H9 (cell line): Measurements from ENCODE around the gene IRS2. TPM values are rescaled to one million over a fixed set of nuclear protein-coding genes. Genes with fewer than 3 reads are reported as not detected.

Experiments used
- DNase-seq: peaks from one replicate; pipeline ENCODE4 v3.0.0-alpha.2; 2017
- H2AFZ ChIP-seq: one replicate; pipeline ENCODE4 v1.6.1; 2013; ENCODE audit warnings: mild to moderate bottlenecking, low read length, control low read depth, moderate library complexity
- H2AK5ac ChIP-seq: 2 replicates; pipeline ENCODE4 v1.6.1; 2013; ENCODE audit warnings: low read length, control low read depth, mixed read lengths; ENCODE audit not compliant: insufficient read length
- H2BK120ac ChIP-seq: one replicate; pipeline ENCODE4 v1.6.1; 2013; ENCODE audit warnings: low read depth, mild to moderate bottlenecking, low read length, control low read depth, inconsistent platforms; ENCODE audit not compliant: poor library complexity, severe bottlenecking
- H2BK12ac ChIP-seq: 2 replicates; pipeline ENCODE4 v1.6.1; 2013; ENCODE audit warnings: low read length, control low read depth, mixed read lengths, low read depth; ENCODE audit not compliant: insufficient read length
- H2BK15ac ChIP-seq: 2 replicates; pipeline ENCODE4 v1.6.1; 2013; ENCODE audit warnings: low read depth, low read length, control low read depth
- H2BK20ac ChIP-seq: one replicate; pipeline ENCODE4 v1.6.1; 2013; ENCODE audit warnings: low read depth, mild to moderate bottlenecking, low read length, control low read depth, inconsistent platforms; ENCODE audit not compliant: poor library complexity, severe bottlenecking
- H2BK5ac ChIP-seq: 2 replicates; pipeline ENCODE4 v1.6.1; 2013; ENCODE audit warnings: low read length, control low read depth, mixed read lengths; ENCODE audit not compliant: insufficient read length
- H3K14ac ChIP-seq: 2 replicates; pipeline ENCODE4 v1.6.1; 2013; ENCODE audit warnings: low read length, control low read depth; ENCODE audit not compliant: insufficient read depth
- H3K18ac ChIP-seq: 2 replicates; pipeline ENCODE4 v1.6.1; 2013; ENCODE audit warnings: low read depth, mild to moderate bottlenecking, mixed read lengths, low read length, control low read depth; ENCODE audit not compliant: insufficient read length
- H3K23ac ChIP-seq: 2 replicates; pipeline ENCODE4 v1.6.1; 2013; ENCODE audit warnings: low read length, control low read depth, mixed read lengths, low read depth; ENCODE audit not compliant: insufficient read length
- H3K23me2 ChIP-seq: 2 replicates; pipeline ENCODE4 v1.6.1; 2013; ENCODE audit warnings: low read depth, mild to moderate bottlenecking, mixed read lengths, low read length, control low read depth; ENCODE audit not compliant: insufficient read length, poor library complexity, severe bottlenecking
- H3K27ac ChIP-seq: 2 replicates; pipeline ENCODE4 v1.5.1; 2013; ENCODE audit warnings: low read length, control low read depth, mixed read lengths, low read depth; ENCODE audit not compliant: insufficient read length
- H3K27me3 ChIP-seq: 2 replicates; pipeline ENCODE4 v1.6.1; 2013; ENCODE audit warnings: low read length, control low read depth, inconsistent platforms; ENCODE audit not compliant: insufficient read depth
- H3K4ac ChIP-seq: 2 replicates; pipeline ENCODE4 v1.6.1; 2013; ENCODE audit warnings: low read depth, mild to moderate bottlenecking, control low read depth, inconsistent platforms, low read length, moderate library complexity
- H3K4me1 ChIP-seq: 2 replicates; pipeline ENCODE4 v1.6.1; 2013; ENCODE audit warnings: low read length, control low read depth, inconsistent platforms; ENCODE audit not compliant: insufficient read depth
- H3K4me2 ChIP-seq: 2 replicates; pipeline ENCODE4 v1.6.1; 2013; ENCODE audit warnings: low read length, control low read depth, mixed read lengths; ENCODE audit not compliant: insufficient read length, insufficient read depth
- H3K56ac ChIP-seq: 2 replicates; pipeline ENCODE4 v1.6.1; 2013; ENCODE audit warnings: low read depth, mild to moderate bottlenecking, mixed read lengths, low read length, control low read depth; ENCODE audit not compliant: insufficient read length
- H3K79me1 ChIP-seq: 2 replicates; pipeline ENCODE4 v1.6.1; 2013; ENCODE audit warnings: low read depth, mild to moderate bottlenecking, moderate library complexity, low read length, control low read depth, inconsistent platforms; ENCODE audit not compliant: insufficient read depth, poor library complexity, severe bottlenecking
- H3K79me2 ChIP-seq: 2 replicates; pipeline ENCODE4 v1.6.1; 2013; ENCODE audit warnings: low read length, control low read depth, inconsistent platforms; ENCODE audit not compliant: insufficient read depth
- H3K9ac ChIP-seq: 2 replicates; pipeline ENCODE4 v1.6.1; 2013; ENCODE audit warnings: low read length, control low read depth, mixed read lengths; ENCODE audit not compliant: insufficient read length; ENCODE audit errors: extremely low read depth
- H3K9me3 ChIP-seq: one replicate; pipeline ENCODE4 v1.6.1; 2013; ENCODE audit warnings: low read depth, low read length, inconsistent platforms; ENCODE audit not compliant: control insufficient read depth
- H3T11ph ChIP-seq: one replicate; pipeline ENCODE4 v1.6.1; 2013; ENCODE audit warnings: mild to moderate bottlenecking, low read length, control low read depth, inconsistent platforms
- H4K20me1 ChIP-seq: one replicate; pipeline ENCODE4 v1.6.1; 2013; ENCODE audit not compliant: control insufficient read depth, insufficient read length, insufficient read depth
- H4K5ac ChIP-seq: 2 replicates; pipeline ENCODE4 v1.6.1; 2013; ENCODE audit warnings: low read depth, mild to moderate bottlenecking, mixed read lengths, low read length, control low read depth; ENCODE audit not compliant: insufficient read length
- H4K8ac ChIP-seq: replicated peaks from 2 replicates; pipeline ENCODE4 v1.6.1; 2013; ENCODE audit warnings: low read length, control low read depth, mixed read lengths, low read depth; ENCODE audit not compliant: insufficient read length
- H4K91ac ChIP-seq: 2 replicates; pipeline ENCODE4 v1.6.1; 2013; ENCODE audit warnings: low read depth, mild to moderate bottlenecking, moderate library complexity, mixed read lengths, low read length, control low read depth; ENCODE audit not compliant: insufficient read length
- H3K27ac Mint-ChIP-seq, 3 experiments: 2 replicates in 2 of 3; 3 replicates in 1 of 3; pipeline ENCODE4 v1.8.0; 2020 to 2021; ENCODE audit warnings: mixed read lengths in 3 of 3, mild to moderate bottlenecking in 1 of 3, moderate library complexity in 1 of 3
- H3K27me3 Mint-ChIP-seq: 2 replicates; pipeline ENCODE4 v1.8.0; 2021; ENCODE audit warnings: low read depth, mild to moderate bottlenecking, moderate library complexity, mixed read lengths
- H3K36me3 Mint-ChIP-seq, 3 experiments: 2 replicates in 2 of 3; 3 replicates in 1 of 3; pipeline ENCODE4 v1.8.0; 2020 to 2021; ENCODE audit warnings: low read depth in 3 of 3, mixed read lengths in 3 of 3; ENCODE audit not compliant: insufficient read depth in 1 of 3
- H3K4me1 Mint-ChIP-seq, 2 experiments: 2 replicates each; pipeline ENCODE4 v1.8.0; 2020; ENCODE audit warnings: mixed read lengths in 2 of 2
- H3K4me3 Mint-ChIP-seq, 2 experiments: 2 replicates in 1 of 2; 3 replicates in 1 of 2; pipeline ENCODE4 v1.8.0; 2020 to 2021; ENCODE audit warnings: mild to moderate bottlenecking in 2 of 2, mixed read lengths in 2 of 2, moderate library complexity in 1 of 2
- H3K9me3 Mint-ChIP-seq, 2 experiments: 2 replicates in 1 of 2; 3 replicates in 1 of 2; pipeline ENCODE4 v1.8.0; 2020; ENCODE audit warnings: mild to moderate bottlenecking in 2 of 2, mixed read lengths in 2 of 2, moderate library complexity in 1 of 2
- WGBS: extraction: QIAGEN DNeasy Blood & Tissue Kit; methylation state at CpG from one replicate; pipeline ENCODE4 v1.1.7; 2013; ENCODE audit warnings: missing lambda C conversion rate, low lambda C conversion rate, mixed read lengths; ENCODE audit not compliant: insufficient read length; ENCODE audit errors: extremely low coverage; 5-methylcytosine and 5-hydroxymethylcytosine counted together
- total RNA-seq: library from RNA; stranded (reverse); gene quantifications from 2 replicates; pipeline ENCODE4 v1.2.1, GENCODE V29; 2021
- TF ChIP-seq, protein P1 (sequence below): fragments of 200-600 bp; sonication (generic); conservative IDR thresholded peaks from 3 replicates; pipeline ENCODE4 v1.8.0; 2021; ENCODE audit warnings: antibody characterized with exemption, mild to moderate bottlenecking

The IRS2 gene
- total RNA-seq, 1 experiment from 2014 or later = 10.1 TPM

DNA sequence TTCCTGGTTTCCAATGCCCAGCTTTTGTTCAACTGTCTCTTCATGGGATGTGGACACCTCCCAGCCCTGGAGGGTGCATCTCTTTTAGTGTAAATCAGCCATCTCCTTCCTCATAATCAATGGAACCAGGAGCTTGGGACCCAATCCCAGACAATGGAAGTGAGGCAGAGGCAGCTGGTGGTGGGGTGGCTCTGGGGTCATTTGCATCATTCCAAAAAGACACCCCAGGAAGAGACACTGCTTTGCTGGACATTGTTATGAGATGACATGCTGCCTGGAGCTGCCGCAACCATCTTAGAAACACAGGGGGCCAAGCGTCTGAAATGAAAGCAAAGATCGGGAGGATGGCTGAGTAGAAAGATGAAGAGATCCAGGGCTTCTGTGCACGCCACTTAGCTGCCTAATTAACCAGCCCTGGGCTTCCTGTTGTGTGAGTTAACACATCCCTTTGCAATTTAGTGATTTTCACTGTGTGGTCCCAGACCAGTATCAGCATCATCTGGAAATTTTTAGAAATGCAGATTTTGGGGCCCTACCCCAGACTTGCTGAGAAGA, 36.1 kb downstream of the IRS2 start:
- H4K91ac ChIP-seq = no peak overlapping the region
- no peak overlapping the region for H2AFZ ChIP-seq
- no peak overlapping the region for H3K14ac ChIP-seq
- H3K79me1 ChIP-seq = no peaks in the 10 kb centered on the region
- TF ChIP-seq, protein P1, sequence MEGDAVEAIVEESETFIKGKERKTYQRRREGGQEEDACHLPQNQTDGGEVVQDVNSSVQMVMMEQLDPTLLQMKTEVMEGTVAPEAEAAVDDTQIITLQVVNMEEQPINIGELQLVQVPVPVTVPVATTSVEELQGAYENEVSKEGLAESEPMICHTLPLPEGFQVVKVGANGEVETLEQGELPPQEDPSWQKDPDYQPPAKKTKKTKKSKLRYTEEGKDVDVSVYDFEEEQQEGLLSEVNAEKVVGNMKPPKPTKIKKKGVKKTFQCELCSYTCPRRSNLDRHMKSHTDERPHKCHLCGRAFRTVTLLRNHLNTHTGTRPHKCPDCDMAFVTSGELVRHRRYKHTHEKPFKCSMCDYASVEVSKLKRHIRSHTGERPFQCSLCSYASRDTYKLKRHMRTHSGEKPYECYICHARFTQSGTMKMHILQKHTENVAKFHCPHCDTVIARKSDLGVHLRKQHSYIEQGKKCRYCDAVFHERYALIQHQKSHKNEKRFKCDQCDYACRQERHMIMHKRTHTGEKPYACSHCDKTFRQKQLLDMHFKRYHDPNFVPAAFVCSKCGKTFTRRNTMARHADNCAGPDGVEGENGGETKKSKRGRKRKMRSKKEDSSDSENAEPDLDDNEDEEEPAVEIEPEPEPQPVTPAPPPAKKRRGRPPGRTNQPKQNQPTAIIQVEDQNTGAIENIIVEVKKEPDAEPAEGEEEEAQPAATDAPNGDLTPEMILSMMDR = no peak
- H4K20me1 ChIP-seq = no peaks in the 10 kb centered on the region
- H3K4ac ChIP-seq = no peak overlapping the region
- no peak overlapping the region for H3K9ac ChIP-seq
- no peak overlapping the region for H3K23ac ChIP-seq
- no peak overlapping the region for H2BK15ac ChIP-seq
- peaks cover 3 to 28% (median 19%) of the 10 kb centered on the region in 3 experiments; a peak in 6 of 7 replicates for H3K36me3 Mint-ChIP-seq
- no peak overlapping the region for H3K4me2 ChIP-seq
- H2AK5ac ChIP-seq = no peak overlapping the region
- no peak overlapping the region for H3K27ac ChIP-seq
- no peak overlapping the region for H3K4me3 Mint-ChIP-seq
- H4K8ac ChIP-seq = no peak overlapping the region
- no peaks in the 10 kb centered on the region for H3K23me2 ChIP-seq
- no peaks in the 10 kb centered on the region for H3K27me3 ChIP-seq
- H3K9me3 Mint-ChIP-seq = no peaks in the 10 kb centered on the region
- no peak overlapping the region for H2BK12ac ChIP-seq
- no peaks in the 10 kb centered on the region for H3K79me2 ChIP-seq
- no peak overlapping the region for H2BK5ac ChIP-seq
- no peaks in the 10 kb centered on the region for H3K27me3 Mint-ChIP-seq
- H3K4me1 Mint-ChIP-seq = peaks cover 7 to 8% of the 10 kb centered on the region in 2 experiments
- no CpG with 5 or more reads among the region's 4 CpGs for WGBS
- no peak overlapping the region for H3K18ac ChIP-seq
- H3K9me3 ChIP-seq = no peaks in the 10 kb centered on the region
- H3K56ac ChIP-seq = no peak overlapping the region
- H2BK20ac ChIP-seq = no peak overlapping the region
- H3K27ac Mint-ChIP-seq = no peak overlapping the region; a peak in 1 of 7 replicates
- H4K5ac ChIP-seq = no peak overlapping the region
- H2BK120ac ChIP-seq = no peak overlapping the region
- no peak for DNase-seq
- no peak overlapping the region for H3T11ph ChIP-seq
- no peaks in the 10 kb centered on the region for H3K4me1 ChIP-seq
